Endothelial cell (in vitro differentiated cells): ENCODE measurements around the gene L1CAM. TPM values are rescaled to one million over a fixed set of nuclear protein-coding genes. Genes with fewer than 3 reads are reported as not detected.

Experiments
- DNase-seq: peaks from one replicate; pipeline ENCODE4 v3.0.0; 2021; ENCODE audit warnings: low spot score
- H3K27ac Mint-ChIP-seq: one replicate; pipeline ENCODE4 v1.8.0; 2021; ENCODE audit warnings: mixed read lengths, inconsistent platforms; ENCODE audit not compliant: unreplicated experiment
- H3K27me3 Mint-ChIP-seq: one replicate; pipeline ENCODE4 v1.8.0; 2021; ENCODE audit warnings: mild to moderate bottlenecking, moderate library complexity, mixed read lengths, inconsistent platforms; ENCODE audit not compliant: unreplicated experiment
- H3K36me3 Mint-ChIP-seq: one replicate; pipeline ENCODE4 v1.8.0; 2021; ENCODE audit warnings: mild to moderate bottlenecking, low read depth, mixed read lengths, inconsistent platforms; ENCODE audit not compliant: unreplicated experiment
- H3K4me1 Mint-ChIP-seq: one replicate; pipeline ENCODE4 v1.8.0; 2021; ENCODE audit warnings: mild to moderate bottlenecking, mixed read lengths, inconsistent platforms; ENCODE audit not compliant: unreplicated experiment
- H3K4me3 Mint-ChIP-seq: one replicate; pipeline ENCODE4 v1.8.0; 2021; ENCODE audit warnings: mild to moderate bottlenecking, mixed read lengths, inconsistent platforms; ENCODE audit not compliant: unreplicated experiment
- H3K9me3 Mint-ChIP-seq: one replicate; pipeline ENCODE4 v1.8.0; 2021; ENCODE audit warnings: mixed read lengths, inconsistent platforms; ENCODE audit not compliant: unreplicated experiment
- CTCF ChIP-seq: fragments of 200-600 bp; sonication (generic); IDR thresholded peaks from one replicate; pipeline ENCODE4 v1.5.0; 2021; ENCODE audit warnings: antibody characterized with exemption; ENCODE audit not compliant: unreplicated experiment
- total RNA-seq: library from RNA; stranded (reverse); fragmentation: NEBNext Ultra II Directional; extraction: Animal tissue kit (Norgen Biotek cat#: 25700); gene quantifications from one replicate; pipeline ENCODE4 v1.2.1, GENCODE V29; 2021; ENCODE audit not compliant: unreplicated experiment

L1CAM gene
- total RNA-seq, 1 donor from 2014 or later = 0.31 TPM

- H3K4me1 Mint-ChIP-seq = peaks cover 27% of the 10 kb centered on the region
- no peak overlapping the region for H3K4me3 Mint-ChIP-seq
- peak overlapping the region; percentile 70 for H3K27ac Mint-ChIP-seq
These were observed 17.4 kb upstream of the L1CAM start for GRCh38 chrX:153903238-153903980.

GRCh38 chrX:153902385-153902784, 16.4 kb upstream of the L1CAM start:
- no peak for DNase-seq
- Mint-ChIP-seq H3K27me3 (peaks cover 8% of the 10 kb centered on the region), H3K27ac (no peak overlapping the region), H3K36me3 (no peaks in the 10 kb centered on the region), H3K9me3 (no peaks in the 10 kb centered on the region), H3K4me1 (peaks cover 27% of the 10 kb centered on the region), H3K4me3 (no peak overlapping the region)
- TF ChIP-seq CTCF = no peak

More at GRCh38 chrX:153903238-153903980, 17.4 kb upstream of the L1CAM start:
- DNase-seq = no peak
- H3K36me3 Mint-ChIP-seq = no peaks in the 10 kb centered on the region
- no peak for TF ChIP-seq CTCF
- H3K9me3 Mint-ChIP-seq = no peaks in the 10 kb centered on the region
- peaks cover 8% of the 10 kb centered on the region for H3K27me3 Mint-ChIP-seq

- TF ChIP-seq CTCF = no peak
- no peak for DNase-seq
- Mint-ChIP-seq H3K27ac (no peak overlapping the region), H3K27me3 (peaks cover 8% of the 10 kb centered on the region), H3K4me3 (no peak overlapping the region), H3K4me1 (peaks cover 27% of the 10 kb centered on the region), H3K36me3 (no peaks in the 10 kb centered on the region), H3K9me3 (no peaks in the 10 kb centered on the region)
These were observed 15.8 kb upstream of the L1CAM start for GRCh38 chrX:153901753-153902140.

DNA sequence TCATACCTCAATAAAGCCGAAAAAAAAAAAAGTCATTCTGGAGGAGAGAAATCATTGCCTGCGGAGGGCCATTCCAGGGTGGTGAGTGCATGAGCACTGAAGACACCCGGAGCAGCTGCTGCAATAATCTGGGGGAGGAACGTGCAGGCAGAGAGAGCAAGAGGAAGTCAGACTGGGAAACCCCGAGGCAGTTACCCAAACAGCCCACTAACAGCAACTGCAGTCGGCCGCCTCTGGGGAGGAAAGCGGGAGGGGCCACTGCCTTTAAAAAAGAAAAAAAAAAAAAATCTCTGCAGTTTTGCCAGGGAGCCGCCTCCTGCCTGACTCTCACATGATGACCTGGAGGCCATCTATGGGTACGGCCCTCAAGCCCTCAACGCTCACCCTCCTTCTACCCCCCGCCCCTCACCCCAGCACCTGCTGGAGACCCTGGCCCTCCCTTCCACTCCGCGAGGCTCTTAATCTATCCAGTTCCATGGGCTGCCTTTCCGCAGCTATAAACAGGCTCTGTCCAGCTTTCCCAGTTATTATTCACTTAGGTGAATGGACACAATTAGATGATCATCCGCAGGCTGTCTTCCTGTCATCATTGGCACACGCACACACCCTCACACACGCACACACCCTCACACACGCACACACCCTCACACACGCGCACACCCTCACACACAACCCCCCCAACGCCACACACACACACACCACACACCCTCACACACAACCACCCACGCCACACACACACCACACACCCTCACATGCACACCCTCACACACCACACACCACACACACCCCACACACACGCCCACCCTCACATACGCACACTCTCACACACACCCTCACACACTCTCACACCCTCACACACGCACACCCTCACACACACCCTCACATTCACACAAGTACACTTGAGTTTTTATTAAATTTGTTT, 15.1 kb upstream of the L1CAM start:
- Mint-ChIP-seq H3K36me3 (no peaks in the 10 kb centered on the region), H3K4me3 (peak overlapping the region; percentile 73), H3K9me3 (no peaks in the 10 kb centered on the region), H3K4me1 (peaks cover 27% of the 10 kb centered on the region), H3K27ac (peak overlapping the region; percentile 70), H3K27me3 (peaks cover 8% of the 10 kb centered on the region)
- TF ChIP-seq CTCF = no peak
- no peak for DNase-seq

DNA sequence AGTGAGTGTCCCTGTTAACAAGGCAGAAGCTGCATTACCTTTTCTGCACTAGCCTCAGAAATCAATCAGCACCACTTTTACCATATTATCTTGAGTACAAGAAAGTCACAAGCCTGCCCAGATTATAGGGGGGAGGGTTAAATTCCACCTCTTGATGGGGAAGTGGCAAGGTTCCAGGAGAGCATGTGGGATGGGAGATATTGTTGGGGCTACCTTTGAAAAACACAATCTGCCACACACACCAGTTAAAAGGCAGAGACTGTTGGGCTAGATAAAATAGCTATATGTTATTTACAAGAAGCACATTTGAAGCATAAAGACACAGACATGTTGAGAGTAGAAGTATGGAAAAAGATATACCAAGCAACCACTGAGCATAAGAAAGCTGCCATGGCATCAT, 11.9 kb upstream of the L1CAM start:
- Mint-ChIP-seq H3K27me3 (peaks cover 3% of the 10 kb centered on the region), H3K4me3 (no peak overlapping the region), H3K36me3 (no peaks in the 10 kb centered on the region), H3K27ac (no peak overlapping the region), H3K4me1 (peaks cover 13% of the 10 kb centered on the region), H3K9me3 (no peaks in the 10 kb centered on the region)
- no peak for TF ChIP-seq CTCF
- no peak for DNase-seq
